Measurements from ENCODE around the gene LAMTOR2.
A peak's percentile ranks its signal among the peaks of the same experiment; 100 is the strongest.

DNA sequence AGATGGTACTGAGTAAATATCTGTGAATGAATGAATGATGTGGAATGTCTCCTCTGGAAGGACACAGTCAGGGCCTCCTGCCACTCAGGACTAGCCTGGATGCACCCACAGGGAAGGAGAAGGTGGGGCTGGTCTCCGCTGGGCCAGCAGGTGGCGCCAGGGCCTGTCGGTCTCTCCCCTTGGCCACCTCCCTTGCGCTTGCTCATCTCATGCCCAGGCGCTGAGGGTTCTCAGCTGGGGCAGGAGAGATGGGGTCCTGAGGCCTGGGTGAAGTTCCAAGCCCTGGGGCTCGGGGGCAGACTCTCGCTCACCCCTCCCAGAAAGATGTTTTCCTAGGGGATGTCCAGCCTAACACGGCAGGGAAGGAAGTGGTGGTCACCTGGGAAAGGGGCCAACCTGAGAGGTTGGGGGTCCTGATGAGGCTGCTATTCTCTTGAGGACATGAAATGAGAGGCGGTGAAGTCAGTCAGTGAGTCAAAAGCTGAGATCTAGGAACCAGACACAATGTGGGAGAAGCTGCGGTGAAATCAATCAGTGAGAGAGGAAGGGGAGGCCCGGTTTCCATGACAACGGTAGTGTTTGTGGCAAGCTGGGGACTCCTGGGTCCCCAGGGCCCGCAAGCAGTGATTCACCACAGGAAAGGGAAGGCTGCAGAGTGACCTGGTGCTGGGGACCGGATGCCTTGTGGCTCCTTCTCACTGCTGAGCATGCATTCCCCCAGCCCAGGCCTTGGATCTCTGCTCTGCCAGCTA, 42.2 kb downstream of the LAMTOR2 start:
- TF ChIP-seq, protein P1, sequence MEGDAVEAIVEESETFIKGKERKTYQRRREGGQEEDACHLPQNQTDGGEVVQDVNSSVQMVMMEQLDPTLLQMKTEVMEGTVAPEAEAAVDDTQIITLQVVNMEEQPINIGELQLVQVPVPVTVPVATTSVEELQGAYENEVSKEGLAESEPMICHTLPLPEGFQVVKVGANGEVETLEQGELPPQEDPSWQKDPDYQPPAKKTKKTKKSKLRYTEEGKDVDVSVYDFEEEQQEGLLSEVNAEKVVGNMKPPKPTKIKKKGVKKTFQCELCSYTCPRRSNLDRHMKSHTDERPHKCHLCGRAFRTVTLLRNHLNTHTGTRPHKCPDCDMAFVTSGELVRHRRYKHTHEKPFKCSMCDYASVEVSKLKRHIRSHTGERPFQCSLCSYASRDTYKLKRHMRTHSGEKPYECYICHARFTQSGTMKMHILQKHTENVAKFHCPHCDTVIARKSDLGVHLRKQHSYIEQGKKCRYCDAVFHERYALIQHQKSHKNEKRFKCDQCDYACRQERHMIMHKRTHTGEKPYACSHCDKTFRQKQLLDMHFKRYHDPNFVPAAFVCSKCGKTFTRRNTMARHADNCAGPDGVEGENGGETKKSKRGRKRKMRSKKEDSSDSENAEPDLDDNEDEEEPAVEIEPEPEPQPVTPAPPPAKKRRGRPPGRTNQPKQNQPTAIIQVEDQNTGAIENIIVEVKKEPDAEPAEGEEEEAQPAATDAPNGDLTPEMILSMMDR (conservative IDR thresholded peaks at IDR 0.05; ENCODE audit: low read depth in 2 of 2), result peak; percentile 92 to 99
- TF ChIP-seq JUNB (IDR thresholded peaks at IDR 0.05; ENCODE audit: unreplicated experiment) (no peak), ETS1 (IDR thresholded peaks at IDR 0.05) (no peak), ZNF114 (CRISPR knock-in tag; IDR thresholded peaks at IDR 0.05) (no peak), EZH2 (IDR thresholded peaks at IDR 0.05; ENCODE audit: low read depth, unreplicated experiment) (no peak)
- TF ChIP-seq, protein P2, sequence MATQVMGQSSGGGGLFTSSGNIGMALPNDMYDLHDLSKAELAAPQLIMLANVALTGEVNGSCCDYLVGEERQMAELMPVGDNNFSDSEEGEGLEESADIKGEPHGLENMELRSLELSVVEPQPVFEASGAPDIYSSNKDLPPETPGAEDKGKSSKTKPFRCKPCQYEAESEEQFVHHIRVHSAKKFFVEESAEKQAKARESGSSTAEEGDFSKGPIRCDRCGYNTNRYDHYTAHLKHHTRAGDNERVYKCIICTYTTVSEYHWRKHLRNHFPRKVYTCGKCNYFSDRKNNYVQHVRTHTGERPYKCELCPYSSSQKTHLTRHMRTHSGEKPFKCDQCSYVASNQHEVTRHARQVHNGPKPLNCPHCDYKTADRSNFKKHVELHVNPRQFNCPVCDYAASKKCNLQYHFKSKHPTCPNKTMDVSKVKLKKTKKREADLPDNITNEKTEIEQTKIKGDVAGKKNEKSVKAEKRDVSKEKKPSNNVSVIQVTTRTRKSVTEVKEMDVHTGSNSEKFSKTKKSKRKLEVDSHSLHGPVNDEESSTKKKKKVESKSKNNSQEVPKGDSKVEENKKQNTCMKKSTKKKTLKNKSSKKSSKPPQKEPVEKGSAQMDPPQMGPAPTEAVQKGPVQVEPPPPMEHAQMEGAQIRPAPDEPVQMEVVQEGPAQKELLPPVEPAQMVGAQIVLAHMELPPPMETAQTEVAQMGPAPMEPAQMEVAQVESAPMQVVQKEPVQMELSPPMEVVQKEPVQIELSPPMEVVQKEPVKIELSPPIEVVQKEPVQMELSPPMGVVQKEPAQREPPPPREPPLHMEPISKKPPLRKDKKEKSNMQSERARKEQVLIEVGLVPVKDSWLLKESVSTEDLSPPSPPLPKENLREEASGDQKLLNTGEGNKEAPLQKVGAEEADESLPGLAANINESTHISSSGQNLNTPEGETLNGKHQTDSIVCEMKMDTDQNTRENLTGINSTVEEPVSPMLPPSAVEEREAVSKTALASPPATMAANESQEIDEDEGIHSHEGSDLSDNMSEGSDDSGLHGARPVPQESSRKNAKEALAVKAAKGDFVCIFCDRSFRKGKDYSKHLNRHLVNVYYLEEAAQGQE (IDR thresholded peaks at IDR 0.05; ENCODE audit: unreplicated experiment), result no peak
